Psoas muscle (tissue), 8 donors: ENCODE measurements around the gene SRI. TPM values are rescaled to one million over a fixed set of nuclear protein-coding genes. Genes with fewer than 3 reads are reported as not detected.

ENCODE experiments used
- ATAC-seq, 4 donors: fragments of 200-7000 bp; cut with Tn5 transposase; one replicate each; pipeline ENCODE4 v1.9.1; 2020; ENCODE audit warnings: moderate library complexity in 3 of 4, mild to moderate bottlenecking in 2 of 4
- DNase-seq, 2 donors: peaks; one replicate each; pipeline ENCODE4 v3.0.0-alpha.2; 2020
- H3K27ac ChIP-seq: fragments of 200-600 bp; one replicate; pipeline ENCODE4 v1.8.0; 2022
- H3K27me3 ChIP-seq, 3 donors: fragments of 200-600 bp in 1 of 3; one replicate each; pipeline versions ENCODE4 v1.6.1 to v1.8.0; 2013 to 2022; ENCODE audit warnings: low read length in 2 of 3, mild to moderate bottlenecking in 2 of 3, moderate library complexity in 1 of 3; ENCODE audit not compliant: insufficient read depth in 3 of 3
- H3K36me3 ChIP-seq, 2 donors: fragments of 200-600 bp in 1 of 2; one replicate each; pipeline versions ENCODE4 v1.6.1 to v1.8.0; 2013 to 2022; ENCODE audit warnings: low read depth in 1 of 2, mild to moderate bottlenecking in 1 of 2, moderate library complexity in 1 of 2; ENCODE audit not compliant: insufficient read depth in 1 of 2
- H3K4me1 ChIP-seq: fragments of 200-600 bp; one replicate; pipeline ENCODE4 v1.8.0; 2022
- H3K4me3 ChIP-seq: fragments of 200-600 bp; one replicate; pipeline ENCODE4 v1.8.0; 2022; ENCODE audit warnings: mild to moderate bottlenecking
- H3K9me3 ChIP-seq: fragments of 200-600 bp; one replicate; pipeline ENCODE4 v1.8.0; 2022
- CTCF ChIP-seq: fragments of 200-600 bp; IDR thresholded peaks from one replicate; pipeline ENCODE4 v1.8.0; 2022; ENCODE audit warnings: antibody characterized with exemption
- WGBS, 3 donors: extraction: QIAGEN DNeasy Blood & Tissue Kit; methylation state at CpG; one replicate each; pipeline versions ENCODE4 v1.1.6 to v1.1.7; 2013; 5-methylcytosine and 5-hydroxymethylcytosine counted together
- intact Hi-C, 2 donors: fragments of 100-400 bp; cut with DNase I; formaldehyde crosslinking; loops; one replicate each; pipeline versions ENCODE4 v1.11.0 to v1.14.2; 2022
- polyA plus RNA-seq, 3 donors: library from polyadenylated mRNA; stranded (reverse); fragments of 200-250 nt; gene quantifications; one replicate each; pipeline ENCODE4 v1.2.3, GENCODE V29; 2013
- total RNA-seq, 4 donors: library from RNA; stranded (reverse); fragmentation: NEBNext Ultra II Directional in 2 of 4; extraction: Animal tissue kit (Norgen Biotek cat#: 25700) in 2 of 4; gene quantifications; one replicate each; pipeline versions ENCODE4 v1.2.1 to v1.2.4, GENCODE V29; 2021 to 2023
- donor health status: healthy with polysubstance abuse.
- donor health status: DM: no; HTN: no; CAD: no; lungs with moderate emphysema.
- donor health status: Bipolar disorder and iron deficiency.
- donor health status: healthy.
- donor health status: DM: yes; HTN: yes; CAD: no.
- donor health status: DM: no; HTN: no; CAD: no.
- donor health status: DM: no; HTN: no; CAD: no.
- donor health status: DM: yes; HTN: yes; CAD: no.

SRI gene
- total and polyA plus RNA-seq, 7 donors, result 24.4 to 46.7 (median 38.0) TPM

DNA sequence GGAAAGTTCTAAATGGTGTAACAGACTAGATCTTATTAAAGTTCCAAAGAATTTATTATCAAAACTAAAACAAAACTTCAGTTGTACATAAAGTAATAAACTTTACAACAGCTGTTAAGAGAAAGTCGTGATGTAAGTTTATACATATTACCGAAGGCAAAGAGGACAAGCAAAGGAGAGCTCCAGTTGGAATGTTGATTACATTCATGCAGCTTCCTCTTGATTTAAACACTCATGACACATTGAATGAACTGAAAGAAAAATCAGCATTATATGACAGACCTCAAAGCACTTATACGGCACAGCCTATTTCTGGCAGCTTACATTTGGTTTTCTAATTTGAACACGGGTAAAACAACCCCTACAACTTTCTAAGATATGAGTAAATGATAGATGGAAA lies 13.6 kb downstream of the SRI start:
- H3K4me1 ChIP-seq, result no peaks in the 10 kb centered on the region
- H3K36me3 ChIP-seq, result peaks cover 4 to 89% of the 10 kb centered on the region in 2 donors
- 76 to 91% (median 79%) methylated on average over 4 of the region's 4 CpGs for WGBS, 3 donors
- H3K9me3 ChIP-seq, result no peaks in the 10 kb centered on the region
- DNase-seq (no peak), ATAC-seq (no peak)
- intact Hi-C loops, result no loop called here
- no peak for TF ChIP-seq CTCF
- no peak overlapping the region for H3K27ac ChIP-seq
- no peaks in the 10 kb centered on the region for H3K27me3 ChIP-seq
- no peak overlapping the region for H3K4me3 ChIP-seq

DNA sequence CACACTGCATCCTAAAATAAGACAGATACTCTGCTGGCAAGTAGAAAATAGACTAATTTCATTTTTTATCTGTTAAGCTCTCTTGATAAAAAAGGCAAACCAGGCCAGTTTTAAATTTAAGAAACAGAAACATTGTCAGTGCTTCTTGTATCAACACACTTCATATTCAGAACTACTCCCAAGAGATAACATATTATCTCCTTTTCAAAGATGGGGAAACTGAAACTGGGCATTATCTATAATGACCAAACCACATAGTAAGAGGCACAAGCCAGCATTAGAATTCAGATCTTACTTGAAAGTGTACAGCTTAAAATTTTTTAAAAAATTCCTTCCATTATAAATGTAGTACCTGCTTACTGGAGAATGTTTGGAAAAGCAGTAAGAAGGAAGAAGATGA lies 14.7 kb downstream of the SRI start:
- Histone ChIP-seq H3K4me1 (no peaks in the 10 kb centered on the region), H3K27ac (no peak overlapping the region), H3K27me3 (no peaks in the 10 kb centered on the region), H3K4me3 (no peak overlapping the region), H3K36me3 (peaks cover 4 to 78% of the 10 kb centered on the region in 2 donors), H3K9me3 (no peaks in the 10 kb centered on the region)
- intact Hi-C loops, result no loop called here
- no peak for TF ChIP-seq CTCF
- DNase-seq (no peak), ATAC-seq (no peak)

DNA sequence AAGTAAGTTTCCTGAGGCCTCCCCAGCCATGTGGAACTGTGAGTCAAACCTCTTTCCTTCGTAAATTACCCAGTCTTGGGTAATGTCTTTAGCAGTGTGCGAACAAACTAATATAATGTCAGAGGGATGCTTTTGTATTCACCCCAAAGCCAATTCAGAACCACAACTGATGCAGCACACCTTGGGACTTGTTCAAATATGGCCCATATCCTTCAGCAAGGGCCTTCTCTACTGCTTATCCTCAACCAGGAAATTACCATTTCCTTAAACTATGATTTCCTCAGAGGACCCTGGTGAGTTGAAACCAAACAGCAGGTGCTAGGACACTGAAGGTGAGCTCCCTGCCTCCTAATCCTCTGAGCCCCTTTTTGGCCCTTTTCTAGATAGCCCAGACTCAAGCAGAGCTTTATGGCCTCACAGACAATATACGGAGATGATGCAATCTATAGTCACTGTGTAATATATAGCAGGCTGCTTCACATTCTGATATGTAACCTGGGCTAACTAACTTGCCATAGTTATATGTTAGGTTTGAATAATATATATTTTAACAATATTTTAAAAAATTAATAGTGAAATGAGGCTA lies 15.2 kb downstream of the SRI start:
- WGBS, 3 donors, result 92 to 96% (median 95%) methylated on average over 3 of the region's 3 CpGs
- H3K27me3 ChIP-seq, result no peaks in the 10 kb centered on the region
- intact Hi-C loops, result no loop called here

DNA sequence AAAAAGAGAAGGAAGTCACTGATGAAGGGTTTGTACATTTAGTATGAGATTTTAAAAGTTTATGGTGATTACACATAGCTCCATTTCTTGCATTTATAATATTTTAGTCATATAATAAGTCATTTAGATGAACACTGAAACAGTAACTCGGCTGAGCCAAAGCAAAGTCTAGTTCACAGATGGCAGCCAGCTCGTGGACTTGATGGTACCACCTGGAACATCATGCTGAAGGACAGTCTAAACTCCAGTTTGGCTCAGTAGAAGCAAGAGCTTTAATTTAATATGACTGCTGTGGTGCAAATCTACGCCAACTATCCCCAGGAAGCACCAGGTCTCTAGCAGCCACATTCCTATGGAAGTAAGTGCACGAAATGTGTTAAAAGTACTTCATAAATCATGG lies 16.4 kb downstream of the SRI start:
- DNase-seq (no peak), ATAC-seq (no peak)
- Histone ChIP-seq H3K27ac (no peak overlapping the region), H3K4me1 (no peaks in the 10 kb centered on the region), H3K9me3 (no peaks in the 10 kb centered on the region), H3K27me3 (no peaks in the 10 kb centered on the region), H3K36me3 (peaks cover 4 to 60% of the 10 kb centered on the region in 2 donors), H3K4me3 (no peak overlapping the region)
- 94 to 95% (median 94%) methylated on average over 4 of the region's 4 CpGs for WGBS, 3 donors
- intact Hi-C loops, result no loop called here
- no peak for TF ChIP-seq CTCF

More for the DNA sequence above, 15.2 kb downstream of the SRI start:
- Histone ChIP-seq H3K36me3 (peaks cover 4 to 73% of the 10 kb centered on the region in 2 donors), H3K4me1 (no peaks in the 10 kb centered on the region), H3K27ac (no peak overlapping the region), H3K9me3 (no peaks in the 10 kb centered on the region), H3K4me3 (no peak overlapping the region)
- no peak for DNase-seq
- ATAC-seq, result no peak
- TF ChIP-seq CTCF, result no peak

DNA sequence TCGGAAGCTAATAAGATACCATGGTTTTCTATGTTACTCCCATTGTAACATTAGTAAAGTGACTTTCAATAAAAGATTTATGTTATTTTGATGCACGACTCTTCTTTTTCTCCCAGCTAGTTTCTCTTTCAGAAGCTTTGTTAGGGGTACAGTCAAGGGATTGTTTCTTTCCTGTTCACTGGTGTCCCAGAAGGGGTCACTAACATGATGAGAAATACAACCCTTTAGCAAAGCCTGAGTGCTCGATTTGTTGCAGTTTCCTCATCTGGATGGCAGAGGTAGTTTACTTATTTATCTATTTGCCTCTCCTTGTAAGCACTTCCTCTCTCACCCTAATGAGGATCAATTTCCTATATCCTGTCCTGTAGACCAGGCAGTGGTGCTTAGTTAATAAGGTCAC lies 17.0 kb downstream of the SRI start:
- Histone ChIP-seq H3K4me3 (no peak overlapping the region), H3K4me1 (no peaks in the 10 kb centered on the region), H3K27me3 (no peaks in the 10 kb centered on the region), H3K27ac (no peak overlapping the region), H3K36me3 (peaks cover 4 to 54% of the 10 kb centered on the region in 2 donors), H3K9me3 (no peaks in the 10 kb centered on the region)
- no peak for DNase-seq
- no peak for TF ChIP-seq CTCF
- no peak for ATAC-seq
- WGBS, 3 donors, result 81 to 85% (median 81%) methylated on average over 3 of the region's 3 CpGs
- intact Hi-C loops, result no loop called here
